ENCODE measurements around the gene NKTR.

- TF ChIP-seq CTCF (IDR thresholded peaks at IDR 0.05) (peak in 3 of 6 experiments; percentile 43 to 57 (median 47)), POLR2A (IDR thresholded peaks at IDR 0.05) (no peak)
These were observed 13.0 kb downstream of the NKTR start for GRCh38 chr3:42613462-42613861.

Measured in esophagus squamous epithelium (tissue), 4 donors.